GM21723 (cell line): ENCODE results near the gene SOX21.

Experiments used
- ATAC-seq: cut with Tn5 transposase; IDR thresholded peaks from one replicate; pipeline ENCODE4 v1.9.1; 2021; ENCODE audit warnings: mild to moderate bottlenecking, moderate library complexity; ENCODE audit not compliant: unreplicated experiment

The SOX21 gene

GRCh38 chr13:94709001-94709834 is 3.1 kb downstream of the SOX21 start:
- no peak for ATAC-seq

DNA sequence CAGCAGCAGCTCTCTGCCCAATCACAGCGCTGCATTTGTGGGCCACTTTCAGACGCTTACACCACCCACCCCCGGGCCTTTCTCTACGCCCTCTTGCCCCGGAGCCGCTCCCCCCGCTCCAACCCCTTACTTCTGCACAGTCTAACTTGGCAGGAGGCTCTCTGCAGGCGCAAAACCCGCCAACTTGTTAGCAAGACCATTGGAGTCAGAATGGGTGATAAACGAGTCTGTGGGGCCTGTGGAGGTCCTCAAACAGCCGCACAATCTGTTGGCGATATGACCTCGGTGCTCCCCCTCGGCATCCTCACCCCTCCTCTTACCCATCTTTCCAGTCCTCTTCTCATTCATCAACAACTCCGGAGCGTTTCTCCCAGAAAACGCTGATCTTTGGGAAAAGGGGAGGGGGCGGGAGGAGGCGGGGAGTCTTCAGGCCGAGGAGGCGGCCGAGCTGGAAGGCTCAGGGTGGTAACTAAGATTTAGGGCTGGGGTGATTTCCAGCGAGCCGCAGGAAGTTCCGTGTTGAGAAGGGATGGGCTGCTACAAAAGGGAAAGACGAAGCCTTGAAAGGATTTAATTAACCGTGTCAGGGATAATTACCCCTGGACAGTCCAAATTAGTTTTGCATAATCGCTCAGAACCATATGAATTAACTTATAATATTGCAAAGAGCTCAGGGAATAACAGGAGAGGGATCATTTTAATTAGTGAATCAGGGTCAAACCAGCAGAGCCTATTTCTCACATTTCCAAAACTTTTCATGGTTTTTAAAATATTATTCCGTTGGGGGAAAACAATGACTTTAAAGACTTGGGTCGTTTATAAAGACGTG is 4.1 kb downstream of the SOX21 start:
- ATAC-seq: no peak

DNA sequence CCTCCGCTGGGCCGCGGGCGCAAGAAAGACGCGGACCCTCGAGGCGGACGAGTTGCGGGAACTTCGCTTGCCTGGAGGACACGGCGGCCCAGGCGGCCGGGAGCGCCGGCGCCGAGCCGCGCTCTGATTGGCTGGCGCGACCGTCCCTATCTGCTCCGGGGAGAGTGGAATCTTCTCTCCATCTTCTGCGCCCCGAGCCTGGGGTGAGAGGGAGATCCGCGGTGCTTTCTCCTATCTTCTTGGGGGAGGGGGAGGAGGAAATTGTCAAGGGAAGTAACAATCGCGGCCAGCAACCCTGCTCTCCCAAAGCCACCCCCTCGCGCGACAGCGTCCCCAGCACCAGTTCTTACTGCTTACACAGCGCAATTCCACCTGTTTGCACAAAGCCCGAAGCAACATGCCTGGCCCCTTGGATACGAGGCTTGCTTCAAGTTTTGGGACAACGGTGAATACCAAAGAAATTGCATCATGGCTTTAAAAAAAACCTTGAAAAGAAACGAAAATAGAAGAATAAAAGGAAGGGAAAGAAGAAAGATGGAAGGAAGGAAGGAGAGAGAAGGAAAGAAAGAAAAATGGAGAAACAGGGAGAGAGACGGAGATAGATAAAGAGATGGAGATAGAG is 4.8 kb downstream of the SOX21 start:
- no peak for ATAC-seq

DNA sequence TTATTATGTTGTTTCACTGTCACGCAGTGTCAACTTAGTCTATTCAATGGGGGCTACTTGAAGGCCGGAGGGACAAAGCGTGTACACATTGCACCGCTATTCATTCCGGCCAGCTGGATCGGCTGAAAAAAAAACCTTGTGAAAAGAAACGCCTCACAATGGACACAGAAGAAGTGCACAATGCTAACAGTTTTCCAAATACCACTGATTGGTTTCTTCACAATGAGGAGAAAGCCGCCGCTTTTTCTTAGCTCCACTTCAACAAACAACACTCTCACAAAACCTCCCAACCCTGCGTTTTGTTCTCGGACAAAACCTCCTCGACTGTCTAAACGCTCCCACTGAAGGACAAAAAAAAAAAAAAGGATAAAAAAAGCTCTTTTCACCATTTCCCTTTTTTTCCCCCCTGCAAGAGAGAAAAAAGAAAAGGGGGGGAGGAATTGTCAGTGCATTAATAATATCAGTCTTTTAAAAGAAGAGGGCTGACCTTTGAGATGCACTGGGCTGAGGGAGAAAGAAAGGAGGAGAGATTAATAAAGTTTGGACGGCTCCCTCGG is 5.4 kb downstream of the SOX21 start:
- no peak for ATAC-seq

- no peak for ATAC-seq
Measured at GRCh38 chr13:94706101-94706842, 6.1 kb downstream of the SOX21 start.

GRCh38 chr13:94705081-94706030 is 7.0 kb downstream of the SOX21 start:
- no peak for ATAC-seq

GRCh38 chr13:94704377-94705080 is 7.8 kb downstream of the SOX21 start:
- ATAC-seq: no peak

- no peak for ATAC-seq
Measured at GRCh38 chr13:94703721-94704314, 8.5 kb downstream of the SOX21 start.

DNA sequence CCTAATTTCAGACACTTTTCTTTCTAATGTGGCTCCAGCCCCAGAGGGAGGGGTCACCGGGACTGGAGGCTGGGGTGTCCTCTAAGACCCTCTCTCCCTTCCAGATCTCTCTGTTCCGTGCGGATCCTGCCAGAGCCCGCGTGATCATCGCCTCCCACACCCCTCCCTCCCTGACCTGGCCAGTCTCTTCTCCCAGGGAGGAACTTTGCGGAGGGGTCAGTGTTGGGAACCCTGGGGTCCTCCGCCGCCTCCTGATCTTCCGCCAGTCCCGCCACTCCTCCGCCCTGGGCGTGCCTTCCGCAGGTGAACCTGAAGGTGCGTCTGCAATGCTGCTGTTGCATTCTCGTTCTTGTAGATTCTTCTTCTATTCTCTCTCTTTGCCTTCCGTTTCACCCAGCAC is 9.1 kb downstream of the SOX21 start:
- ATAC-seq: no peak

GRCh38 chr13:94702181-94703041 is 9.9 kb downstream of the SOX21 start:
- ATAC-seq: no peak

DNA sequence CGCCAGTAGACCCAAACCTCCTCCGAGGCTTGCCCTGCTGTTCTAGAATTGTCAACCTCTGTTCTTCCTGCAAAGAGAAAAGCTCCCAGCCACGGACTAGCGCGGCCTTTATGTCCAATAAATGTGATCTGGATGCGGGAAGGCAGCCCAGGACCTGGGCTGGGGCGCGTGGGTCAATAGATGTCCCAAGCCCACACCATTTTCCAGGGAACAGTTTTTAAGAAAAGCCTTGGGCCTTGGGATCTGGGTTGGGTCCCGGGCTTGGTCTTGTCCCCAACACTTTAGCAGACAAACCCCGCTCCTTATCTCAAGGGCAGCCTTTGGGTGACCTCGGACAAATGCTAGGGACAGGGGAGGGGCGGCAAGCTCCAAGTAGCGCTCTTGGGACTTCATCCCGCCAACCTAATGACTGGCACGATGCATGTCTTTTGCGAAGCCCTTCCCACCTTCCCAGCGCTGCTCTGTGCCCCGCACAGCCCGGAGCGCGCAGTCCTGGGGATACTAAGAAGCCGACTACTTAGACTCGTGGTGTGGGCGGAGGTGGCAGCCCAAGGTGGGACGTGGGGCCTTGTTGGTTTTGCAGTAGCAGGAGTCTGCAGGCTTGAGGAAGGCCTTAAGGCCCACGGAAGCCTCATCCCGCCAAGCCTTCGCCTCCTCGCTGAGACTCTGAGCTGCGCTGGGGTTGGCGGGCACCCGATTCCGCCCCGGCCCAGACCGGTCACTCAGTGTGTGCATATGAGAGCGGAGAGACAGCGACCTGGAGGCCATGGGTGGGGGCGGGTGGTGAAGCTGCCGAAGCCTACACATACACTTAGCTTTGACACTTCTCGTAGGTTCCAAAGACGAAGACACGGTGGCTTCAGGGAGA is 10.8 kb downstream of the SOX21 start:
- ATAC-seq: no peak

DNA sequence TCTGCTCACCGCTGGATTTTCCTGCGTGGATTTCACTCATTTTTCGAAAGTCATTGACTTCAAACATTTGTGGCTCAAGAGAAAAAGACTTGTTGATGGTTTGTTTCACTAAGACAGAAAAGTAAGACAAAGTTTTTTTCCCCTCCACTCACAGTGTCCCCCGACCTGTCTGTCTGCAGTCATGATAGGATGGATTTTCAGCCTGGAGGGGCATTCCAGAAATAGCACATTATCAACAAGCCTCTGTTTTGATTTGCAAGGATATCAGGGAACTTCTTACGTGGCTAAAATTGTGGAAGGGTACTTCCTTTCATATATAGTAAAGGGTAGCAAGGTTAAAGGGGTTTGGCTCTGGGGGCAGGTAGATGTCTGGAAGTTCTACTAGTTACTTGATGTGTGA is 11.8 kb downstream of the SOX21 start:
- no peak for ATAC-seq

- ATAC-seq: no peak
Measured at GRCh38 chr13:94700051-94700535, 12.3 kb downstream of the SOX21 start.

DNA sequence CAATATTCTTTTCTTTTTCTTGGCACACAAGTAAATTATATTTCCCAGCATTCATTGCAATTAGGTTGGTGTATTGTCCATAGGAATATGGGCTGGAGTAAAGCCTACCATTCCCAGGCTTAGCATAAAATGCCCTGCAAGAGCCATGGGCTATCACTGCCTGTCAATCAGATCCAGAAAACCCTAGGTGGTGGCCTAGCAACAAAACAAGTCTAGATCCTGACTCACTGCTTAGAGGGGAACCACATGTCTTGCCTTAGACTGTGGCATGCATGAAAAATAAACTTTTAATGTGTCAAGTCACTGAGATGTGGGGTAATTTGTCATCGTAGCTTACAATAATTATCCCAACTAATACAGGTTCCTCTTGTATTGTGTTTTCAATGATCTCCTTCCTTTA is 16.2 kb downstream of the SOX21 start:
- ATAC-seq: no peak

GRCh38 chr13:94692030-94692429 is 20.3 kb downstream of the SOX21 start:
- ATAC-seq: no peak

DNA sequence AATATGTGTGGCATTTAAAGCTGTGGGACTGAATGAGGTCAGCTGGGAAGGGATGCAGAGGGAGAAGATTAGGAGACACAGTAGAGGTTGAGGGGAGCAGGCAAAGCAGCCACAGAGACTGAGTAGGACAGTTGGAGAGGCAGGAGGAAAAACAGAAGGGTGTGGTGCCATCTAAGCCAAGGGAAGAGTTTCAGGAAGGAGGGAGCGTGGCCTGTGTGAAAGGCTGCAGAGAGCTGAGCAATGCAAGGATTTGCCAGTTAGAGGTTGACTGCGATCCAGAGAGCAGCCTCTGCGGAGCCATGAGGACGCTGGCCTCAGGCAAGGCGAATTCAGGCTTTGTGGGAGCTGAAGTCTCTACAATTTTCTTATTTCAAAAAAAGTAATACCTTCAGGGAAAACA is 28.9 kb downstream of the SOX21 start:
- ATAC-seq: no peak
